8988T (cell line): ENCODE data around the gene LYSET.
A peak's percentile ranks its signal among the peaks of the same experiment; 100 is the strongest.
"Not testable (repeated sequence)": the region's sequence is repeated elsewhere in the genome, so short reads cannot be mapped to it uniquely, and the experiment has no call there.

Experiments
- DNase-seq: peaks from one replicate; pipeline ENCODE4 v3.0.0; 2011

The LYSET gene, protein sequence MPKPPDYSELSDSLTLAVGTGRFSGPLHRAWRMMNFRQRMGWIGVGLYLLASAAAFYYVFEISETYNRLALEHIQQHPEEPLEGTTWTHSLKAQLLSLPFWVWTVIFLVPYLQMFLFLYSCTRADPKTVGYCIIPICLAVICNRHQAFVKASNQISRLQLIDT

DNA sequence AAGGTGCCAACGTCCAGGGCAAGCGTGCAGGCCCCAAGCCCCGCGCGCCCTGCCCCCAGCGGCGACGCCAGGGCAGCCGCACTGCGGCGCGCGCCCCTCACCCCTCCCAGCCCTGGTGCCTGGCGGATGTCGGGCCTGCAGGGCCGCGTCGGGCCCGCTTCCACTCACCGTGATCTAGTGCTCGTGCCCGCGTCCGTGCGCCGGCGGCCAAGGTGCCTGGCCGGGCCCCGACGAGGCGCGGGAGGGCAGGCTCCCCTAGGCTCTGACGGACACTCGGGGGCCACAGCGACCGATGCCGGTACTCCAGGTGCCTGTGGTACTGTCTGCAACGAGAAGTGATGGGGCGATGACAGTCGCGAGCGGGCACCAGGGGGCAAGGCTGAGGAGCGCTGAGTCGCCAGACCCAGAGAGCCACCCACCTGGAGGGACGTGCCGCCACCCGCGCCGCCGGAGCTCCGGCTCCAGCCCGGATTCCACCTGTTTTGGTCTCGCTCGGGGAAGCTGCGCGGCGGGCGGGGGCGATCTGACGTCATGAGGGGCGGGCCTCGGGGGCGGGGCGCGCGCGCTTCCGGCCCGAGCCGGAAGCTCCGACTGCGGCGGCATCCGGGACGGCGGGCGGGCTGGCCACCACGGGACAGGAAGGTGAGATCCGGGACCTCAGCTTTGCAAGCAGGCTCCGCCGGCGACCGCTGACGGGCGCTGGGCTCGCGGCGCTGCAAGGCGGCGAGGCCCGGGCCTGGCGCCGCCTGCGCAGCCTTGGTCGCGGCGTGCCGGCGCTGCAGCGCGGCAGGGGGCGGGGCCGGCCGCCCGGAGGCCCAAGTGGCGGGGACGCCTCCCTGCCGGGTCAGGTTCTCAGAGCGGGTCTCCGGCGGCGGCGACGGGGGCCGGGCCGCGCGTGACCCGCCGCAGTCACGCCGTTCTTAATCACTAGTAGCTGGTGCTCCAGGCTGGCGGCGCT, at the start of gene LYSET, which contains the start of gene MOAP1:
TSS of gene LYSET (plus strand) at position 927 of the 958 bp plus-strand sequence. CDS start 89 bp downstream, outside the sequence.
TSS of gene MOAP1 (minus strand) at position 507 of the 958 bp plus-strand sequence. CDS start 655 bp downstream, outside the sequence.
- peak; percentile 77 for DNase-seq

DNA sequence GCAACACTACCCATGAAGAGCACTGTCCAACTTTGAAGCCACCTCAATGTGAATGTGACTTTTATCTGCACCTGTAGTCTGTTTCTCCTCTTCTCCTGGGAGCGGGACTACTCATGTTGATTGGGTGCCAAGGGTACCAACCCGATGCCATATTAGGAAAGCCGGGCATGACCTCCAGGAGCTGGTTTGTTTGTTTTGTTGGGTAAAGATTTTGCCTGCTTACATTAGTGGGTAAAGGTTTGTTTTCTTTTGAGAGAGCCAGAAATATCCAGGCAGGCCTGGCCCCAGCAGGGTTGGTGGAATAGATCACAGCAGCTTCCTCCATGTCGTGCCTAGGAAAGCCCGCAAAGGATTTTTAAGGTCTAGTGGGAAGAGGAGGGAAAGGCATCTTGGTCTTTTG, 49.7 kb upstream of the LYSET start:
- DNase-seq: no peak

DNA sequence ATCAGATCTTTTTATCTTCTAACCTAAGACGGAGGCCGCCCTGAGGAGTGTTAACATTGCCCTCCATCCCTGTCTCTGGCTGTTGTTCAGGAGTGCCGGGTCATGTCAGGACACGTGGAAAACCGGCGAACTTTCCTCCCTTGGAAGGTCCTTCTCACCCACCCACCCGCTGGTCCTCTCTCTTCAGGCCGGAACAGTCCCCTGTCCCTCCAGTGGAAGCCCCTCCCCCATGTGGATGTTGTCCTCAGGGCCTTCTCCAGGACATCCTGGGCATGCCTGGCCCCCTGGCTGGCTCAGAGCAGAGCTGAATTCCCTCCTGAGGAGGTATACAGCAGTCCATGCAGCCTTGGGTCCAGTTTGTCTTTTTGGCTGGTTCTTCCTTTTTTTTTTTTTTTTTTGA, 49.1 kb upstream of the LYSET start:
- no peak for DNase-seq

DNA sequence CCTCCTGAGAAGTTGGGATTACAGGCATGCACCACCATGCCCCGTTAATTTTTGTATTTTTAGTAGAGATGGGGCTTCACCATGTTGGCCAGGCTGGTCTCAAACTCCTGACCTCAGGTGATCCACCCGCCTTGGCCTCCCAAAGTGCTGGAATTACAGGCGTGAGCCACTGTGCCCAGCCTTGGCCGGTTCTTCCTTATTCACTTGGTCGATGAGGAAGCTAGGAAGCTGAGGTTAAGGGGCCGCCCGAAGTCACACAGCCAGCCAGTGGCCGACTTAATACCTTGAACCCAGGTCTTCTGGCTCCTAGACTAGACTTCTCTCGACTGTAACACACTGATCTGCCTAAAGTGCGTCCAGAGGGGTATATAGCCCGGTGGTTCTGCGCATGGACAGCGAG, 48.6 kb upstream of the LYSET start:
- not testable (repeated sequence) for DNase-seq

DNA sequence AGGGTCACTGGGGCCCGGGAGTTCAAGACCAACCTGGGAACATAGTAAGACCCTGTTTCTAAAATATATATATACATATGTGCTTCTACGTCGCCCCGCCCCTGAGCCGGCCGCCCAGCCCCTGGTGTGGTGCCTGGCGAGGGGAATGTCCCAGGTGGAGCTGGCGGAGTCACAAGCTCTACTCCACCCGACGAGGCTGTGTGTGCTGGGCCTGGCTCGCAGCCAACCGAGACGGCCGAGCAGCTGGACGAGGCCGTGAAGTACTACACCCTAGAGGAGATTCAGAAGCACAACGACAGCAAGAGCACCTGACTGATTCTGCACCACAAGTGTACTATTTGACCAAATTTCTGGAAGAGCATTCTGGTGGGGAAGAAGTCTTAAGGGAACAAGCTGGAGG, 47.3 kb upstream of the LYSET start:
- no peak for DNase-seq

DNA sequence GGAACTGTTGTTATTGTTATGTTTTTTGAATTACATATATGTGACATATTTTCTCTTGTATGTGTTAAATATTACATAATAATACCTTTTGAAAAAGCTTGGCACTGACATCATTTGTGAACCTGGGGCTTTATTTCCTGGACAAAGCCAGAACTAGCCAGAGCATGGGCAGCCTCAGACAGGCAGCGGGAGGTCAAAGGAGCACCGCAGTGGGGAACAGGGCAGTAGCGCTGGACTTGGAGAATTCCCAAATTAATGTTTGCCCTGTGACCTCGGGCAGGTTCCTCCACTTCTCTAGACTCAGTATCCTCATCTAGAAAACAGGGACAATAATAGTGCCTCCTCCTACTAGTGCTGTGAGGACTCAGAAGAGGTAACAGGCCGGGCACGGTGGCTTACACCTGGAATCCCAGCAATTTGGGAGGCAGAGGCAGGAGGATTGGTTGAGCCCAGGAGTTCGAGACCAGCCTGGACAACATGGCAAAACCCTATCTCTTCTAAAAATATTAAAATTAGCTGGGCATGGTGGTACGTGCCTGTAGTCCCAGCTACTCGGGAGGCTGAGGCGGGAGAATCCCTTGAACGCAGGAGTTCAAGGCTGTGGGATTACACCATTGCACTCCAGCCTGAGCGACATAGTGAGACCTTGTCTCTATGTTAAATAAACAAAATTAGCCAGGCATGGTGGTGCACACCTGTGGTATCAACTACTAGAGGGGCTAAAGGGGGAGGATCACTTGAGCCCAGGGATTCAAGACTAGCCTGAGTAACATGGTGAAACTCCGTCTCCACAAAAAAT, 42.1 kb upstream of the LYSET start:
- DNase-seq: no peak

DNA sequence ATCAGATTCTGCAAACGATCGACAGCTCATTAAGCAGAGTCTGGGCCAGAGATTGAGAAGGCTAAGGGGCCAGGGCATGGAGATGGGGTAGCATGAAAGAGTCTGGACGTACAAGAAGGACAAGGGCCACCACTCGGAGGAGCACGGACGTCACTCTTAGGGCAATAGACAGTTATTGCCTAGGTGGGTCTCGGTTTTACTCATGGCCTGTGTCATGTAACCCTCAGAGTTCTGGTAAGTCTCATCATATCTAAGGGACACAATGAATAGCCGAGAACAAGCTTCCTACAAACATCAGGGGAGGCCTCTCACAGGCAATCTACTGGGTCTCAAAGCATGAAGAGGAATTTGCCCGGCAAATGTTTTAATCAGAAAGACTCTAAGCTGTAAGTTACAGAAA, 39.0 kb upstream of the LYSET start:
- no peak for DNase-seq

DNA sequence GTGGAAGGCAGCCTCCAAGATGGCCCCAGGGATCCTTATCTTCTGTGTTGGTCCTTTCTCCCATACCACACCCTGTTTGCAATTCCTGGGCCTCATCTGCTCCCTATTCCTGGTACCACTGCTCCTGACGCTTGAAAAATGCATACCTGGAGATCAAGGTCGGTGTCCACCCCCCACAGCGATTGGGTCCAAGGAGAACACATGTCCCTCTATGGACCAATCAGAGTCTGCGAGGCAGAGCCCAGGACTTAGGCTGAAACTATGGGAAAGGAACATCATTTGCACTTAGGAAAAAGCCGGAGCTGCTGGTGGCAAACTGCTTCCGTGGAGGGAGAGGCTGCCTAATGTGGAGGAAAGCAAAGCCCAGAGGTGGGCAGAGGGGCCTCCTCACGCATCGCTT, 36.1 kb upstream of the LYSET start:
- DNase-seq: no peak

DNA sequence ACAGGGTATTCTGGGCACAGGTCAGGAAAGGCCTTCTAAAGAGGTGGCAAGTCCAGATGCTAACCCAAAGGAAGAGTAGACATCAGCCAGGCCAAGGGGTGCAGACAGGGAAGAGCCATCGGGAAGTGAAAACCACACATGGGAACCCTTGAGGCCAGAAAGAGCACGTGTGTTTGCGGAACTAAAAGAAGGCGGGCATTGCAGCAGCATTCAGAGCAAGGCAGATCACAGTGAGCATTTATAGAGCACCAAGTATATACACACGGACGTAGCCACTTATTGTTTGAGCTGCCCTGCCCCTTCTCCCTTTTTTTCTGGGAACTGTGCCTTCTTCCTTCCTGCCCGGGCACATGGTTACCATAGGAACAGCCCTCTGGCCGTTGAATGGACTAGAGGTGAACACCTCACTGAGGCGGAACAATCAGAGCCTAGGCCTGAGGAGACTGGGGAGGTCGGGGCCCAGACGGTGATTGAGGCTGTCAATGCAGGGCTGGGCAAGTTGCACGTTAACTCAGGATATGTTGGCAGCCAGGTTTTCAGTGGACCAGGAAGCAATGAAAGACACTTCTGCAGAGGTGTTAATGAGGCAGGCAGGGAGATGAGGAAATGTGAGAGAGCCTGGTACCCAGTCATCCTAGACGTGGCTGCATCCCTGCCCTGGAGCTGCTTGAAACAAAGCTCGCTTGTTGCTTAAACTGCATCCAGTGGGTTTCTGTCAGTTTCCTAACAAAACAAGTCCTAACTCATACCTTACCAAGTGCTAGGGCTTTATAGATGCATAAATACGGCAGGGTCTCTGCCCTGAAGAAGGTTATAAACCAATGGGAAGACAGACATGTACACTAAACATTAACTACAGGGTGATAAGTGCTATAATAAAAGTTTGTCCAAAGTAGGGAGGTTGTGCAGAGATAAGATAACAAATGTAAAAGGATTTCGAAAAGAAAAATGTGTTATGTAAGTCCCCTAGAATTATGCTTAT, 34.6 kb upstream of the LYSET start:
- no peak for DNase-seq

DNA sequence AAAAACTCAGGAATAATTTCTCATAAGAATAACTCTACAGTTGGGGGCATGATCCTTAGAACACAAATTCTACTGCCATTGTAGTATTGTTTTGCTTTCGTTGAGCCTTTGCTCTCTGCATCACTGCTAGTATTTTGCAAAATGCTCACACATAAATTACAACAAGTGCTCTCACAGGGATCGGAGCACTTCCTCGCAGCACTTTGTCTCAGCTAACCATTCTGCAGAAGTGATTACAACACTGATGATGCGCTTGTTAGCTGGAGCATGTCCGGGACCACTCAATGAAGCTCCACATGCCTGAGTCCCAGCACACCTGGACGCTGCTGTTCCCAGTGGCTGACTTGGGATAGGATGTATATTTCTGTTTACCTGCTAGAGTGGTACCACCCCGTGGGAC, 32.0 kb upstream of the LYSET start:
- no peak for DNase-seq

DNA sequence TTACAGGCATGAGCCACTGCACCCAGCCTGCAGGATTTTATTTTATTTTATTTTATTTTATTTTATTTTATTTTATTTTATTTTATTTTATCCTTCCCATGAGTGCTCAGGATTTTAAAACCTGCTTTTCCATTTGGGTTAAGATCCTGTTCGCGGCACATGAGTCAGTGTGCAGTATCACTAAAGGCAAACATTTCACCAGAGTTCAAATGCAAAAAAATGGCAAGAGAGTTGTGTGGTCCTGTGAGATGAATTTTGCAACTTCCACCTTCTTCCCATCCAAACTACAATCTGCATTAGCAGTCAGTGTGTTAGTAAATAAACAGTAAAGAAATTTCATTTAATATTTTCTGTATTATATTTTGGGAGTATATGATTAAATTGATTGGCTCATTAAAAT, 29.4 kb upstream of the LYSET start:
- no peak for DNase-seq

DNA sequence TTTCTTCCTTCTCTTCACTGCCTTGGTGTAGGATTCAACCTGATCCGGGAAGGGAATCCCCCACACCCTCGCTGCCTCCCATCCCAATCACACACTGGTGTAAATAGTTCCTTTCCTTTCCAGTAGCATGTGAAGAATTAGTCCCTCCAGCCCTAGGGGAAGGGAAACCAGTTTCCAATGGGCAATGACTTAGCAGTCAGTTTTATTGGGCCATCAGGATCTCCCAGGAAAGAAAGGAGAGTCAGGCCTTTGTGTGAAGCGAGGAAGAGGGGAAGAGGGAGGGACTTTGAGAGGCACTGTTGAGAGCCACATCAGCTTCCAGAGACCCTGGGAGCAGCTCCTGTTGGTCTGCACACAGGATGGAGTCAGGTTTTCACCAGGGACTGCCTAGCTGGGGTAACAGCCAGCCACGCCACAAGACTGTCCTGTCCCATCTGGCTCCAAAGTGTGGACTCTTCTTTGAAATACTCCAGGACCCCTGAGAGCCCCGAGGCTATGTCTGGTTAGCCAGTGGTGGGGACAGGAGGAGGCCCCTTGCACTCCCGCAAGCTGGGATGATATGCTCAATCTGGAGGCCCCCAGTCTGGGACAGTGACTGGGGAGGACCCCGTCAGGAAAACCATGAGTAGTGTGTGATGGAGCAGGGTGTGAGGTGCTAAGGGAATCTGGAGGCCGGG, 28.3 kb upstream of the LYSET start:
- DNase-seq: no peak

DNA sequence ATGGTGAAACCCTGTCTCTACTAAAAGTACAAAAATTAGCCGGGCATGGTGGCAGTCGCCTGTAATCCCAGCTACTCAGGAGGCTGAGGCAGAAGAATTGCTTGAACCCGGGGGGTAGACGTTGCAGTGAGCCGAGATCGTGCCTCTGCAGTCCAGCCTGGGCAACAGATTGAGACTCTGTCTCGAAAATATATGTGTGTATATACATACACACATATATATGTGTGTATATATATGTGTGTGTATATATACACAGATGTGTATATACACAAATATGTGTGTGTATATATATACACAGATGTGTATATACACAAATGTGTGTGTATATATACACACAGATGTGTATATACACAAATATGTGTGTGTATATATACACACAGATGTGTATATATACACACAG, 26.8 kb upstream of the LYSET start:
- not testable (repeated sequence) for DNase-seq

DNA sequence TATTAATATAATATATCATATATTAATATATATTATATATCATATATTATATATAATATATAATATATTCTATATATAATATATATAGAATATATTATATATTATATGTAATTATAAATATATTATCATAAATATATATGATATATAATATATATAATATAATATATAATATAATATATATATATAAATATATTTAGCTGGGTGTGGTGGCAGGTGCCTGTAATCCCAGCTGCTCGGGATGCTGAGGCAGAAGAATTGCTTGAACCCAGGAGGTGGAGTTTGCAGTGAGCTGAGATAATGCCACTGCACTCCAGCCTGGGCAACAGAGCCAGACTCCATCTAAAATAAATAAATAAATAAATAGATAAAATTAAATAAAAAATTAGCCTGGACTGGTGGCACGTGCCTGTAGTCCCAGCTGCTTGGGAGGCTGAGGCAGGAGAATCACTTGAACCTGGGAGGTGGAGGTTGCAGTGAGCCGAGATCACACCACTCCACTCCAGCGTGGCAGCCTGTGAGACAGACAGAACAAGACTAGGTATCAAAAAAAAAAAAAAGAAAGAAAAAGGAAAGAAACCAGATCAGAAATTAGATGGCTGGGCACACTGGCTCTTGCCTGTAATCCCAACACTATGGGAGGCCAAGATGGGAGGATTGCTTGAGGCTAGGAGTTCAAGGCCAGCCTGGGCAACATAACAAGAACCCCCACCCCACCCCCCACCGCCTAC, 25.3 kb upstream of the LYSET start:
- not testable (repeated sequence) for DNase-seq

DNA sequence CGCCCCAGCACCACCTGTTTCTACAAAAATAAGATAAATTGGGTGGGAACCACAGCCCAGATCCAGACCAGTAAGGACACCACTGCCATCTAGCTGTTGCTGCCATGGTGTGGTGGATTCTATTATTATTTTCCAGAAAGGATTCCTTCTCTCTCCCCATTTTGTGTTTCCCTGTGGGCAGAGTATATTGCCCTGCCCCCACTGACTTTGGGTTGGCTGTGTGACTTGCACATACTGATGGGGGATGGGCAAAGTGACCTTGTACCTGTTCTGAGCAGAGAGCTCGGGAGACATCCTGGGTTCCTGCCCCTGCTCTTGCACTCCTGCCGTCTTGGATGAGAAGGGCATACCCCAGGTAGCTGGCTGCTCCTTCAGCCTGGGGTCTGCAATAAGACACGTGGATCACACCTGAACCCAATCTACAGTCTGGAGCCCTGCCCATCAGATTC, 24.7 kb upstream of the LYSET start:
- peak; percentile 49 for DNase-seq

DNA sequence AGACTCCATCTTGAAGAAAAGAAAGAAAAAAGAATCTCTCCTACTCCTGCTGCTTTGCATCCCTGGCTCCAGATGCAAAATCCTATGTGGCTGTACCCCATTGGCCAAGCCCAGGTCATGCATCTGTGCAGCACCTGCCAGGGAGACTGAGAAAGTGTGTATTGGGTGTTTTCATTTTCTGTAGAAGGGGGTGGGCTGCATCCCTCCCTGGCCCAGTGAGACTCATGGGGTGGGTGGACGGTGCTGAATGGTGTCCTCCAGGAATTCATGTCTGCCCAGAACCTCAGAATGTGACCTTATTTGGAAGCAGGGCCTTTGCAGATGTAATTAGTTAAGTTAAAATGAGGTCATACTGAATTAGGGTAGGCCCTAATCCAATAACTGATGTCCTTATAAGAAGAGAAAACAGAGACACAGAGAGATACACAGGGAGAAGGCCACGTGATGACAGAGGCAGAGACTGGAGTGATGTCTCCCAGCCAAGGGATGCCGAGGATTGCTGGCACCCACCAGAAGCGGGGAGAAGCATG, 23.6 kb upstream of the LYSET start:
- no peak for DNase-seq

DNA sequence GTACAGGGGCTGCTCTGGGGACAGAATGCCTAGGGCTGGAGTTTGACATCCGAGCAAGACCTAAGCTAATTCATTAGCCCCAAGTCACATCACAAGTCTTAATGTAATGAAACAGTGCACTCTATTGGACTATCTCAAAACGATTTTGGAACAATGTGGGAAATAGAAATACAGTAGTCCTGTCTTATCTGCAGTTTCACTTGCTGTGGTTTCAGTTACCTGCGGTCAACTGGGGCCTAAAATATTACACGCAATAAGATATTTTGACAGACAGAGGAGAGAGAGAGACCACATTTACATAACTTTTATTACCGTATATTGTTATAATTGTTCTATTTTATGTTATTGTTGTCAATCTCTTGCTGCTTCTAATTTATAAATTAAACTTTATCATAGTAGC, 21.6 kb upstream of the LYSET start:
- no peak for DNase-seq

DNA sequence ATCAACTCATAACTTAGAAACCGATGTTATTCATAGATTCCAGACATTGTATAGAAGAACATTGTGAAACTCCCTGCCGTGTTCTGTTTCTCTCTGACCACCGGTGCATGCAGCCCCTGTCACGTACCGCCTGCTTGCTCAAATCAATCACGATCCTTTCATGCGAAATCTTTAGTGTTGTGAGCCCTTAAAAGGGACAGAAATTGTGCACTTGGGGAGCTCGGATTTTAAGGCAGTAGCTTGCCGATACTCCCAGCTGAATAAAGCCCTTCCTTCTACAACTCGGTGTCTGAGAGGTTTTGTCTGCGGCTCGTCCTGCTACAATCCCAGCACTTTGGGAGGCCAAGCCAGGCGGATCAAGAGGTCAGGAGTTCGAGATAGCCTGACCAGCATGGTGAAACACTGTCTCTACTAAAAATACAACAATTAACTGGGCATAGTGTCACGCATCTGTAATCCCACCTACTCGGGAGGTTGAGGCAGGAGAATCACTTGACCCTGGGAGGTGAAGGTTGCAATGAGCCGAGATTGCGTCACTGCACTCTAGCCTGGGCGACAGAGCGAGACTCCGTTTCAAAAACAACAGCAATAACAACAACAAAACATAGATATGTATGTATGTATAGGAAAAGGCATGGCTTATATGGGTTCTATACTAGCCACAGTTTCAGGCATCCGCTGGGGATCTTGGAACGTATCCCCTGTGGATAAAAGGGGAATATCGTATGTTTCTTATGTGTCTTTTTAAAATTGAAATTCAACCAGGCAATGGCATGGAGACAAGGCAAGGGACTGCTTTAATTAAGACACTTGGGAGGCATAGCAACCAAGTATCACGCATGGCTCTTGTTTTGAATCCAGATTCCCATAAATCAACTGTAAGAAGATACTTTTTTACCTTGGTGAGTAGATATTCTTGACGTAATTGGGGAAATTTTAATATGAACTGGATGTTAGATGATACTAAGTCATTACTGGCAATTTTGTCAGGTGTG, 19.5 kb upstream of the LYSET start:
- not testable (repeated sequence) for DNase-seq

DNA sequence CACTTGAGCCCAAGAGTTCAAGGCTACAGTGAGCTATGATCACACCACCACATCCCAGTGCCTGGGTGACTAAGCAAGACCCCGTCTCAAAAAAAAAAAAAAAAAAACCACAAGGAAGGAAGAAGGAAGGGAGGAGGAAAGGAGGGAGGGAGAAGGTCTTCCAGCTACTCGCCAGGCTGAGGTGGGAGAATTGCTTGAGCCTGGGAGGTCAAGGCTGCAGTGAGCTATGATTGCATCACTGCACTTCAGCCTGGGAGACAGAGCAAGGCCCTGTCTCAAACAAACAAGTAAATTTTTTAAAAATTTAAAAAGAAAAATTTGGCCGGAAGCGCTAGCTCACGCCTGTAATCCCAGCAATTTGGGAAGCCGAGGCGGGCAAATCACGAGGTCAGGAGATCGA, 16.5 kb upstream of the LYSET start:
- not testable (repeated sequence) for DNase-seq
